Right lobe of liver (tissue), 6 donors: ENCODE data around the gene ITFG2. TPM values are rescaled to one million over a fixed set of nuclear protein-coding genes. Genes with fewer than 3 reads are reported as not detected.

Source experiments
- ATAC-seq, 4 donors: fragments of 200-7000 bp; cut with Tn5 transposase; one replicate each; pipeline ENCODE4 v1.9.1; 2020; ENCODE audit warnings: mild to moderate bottlenecking in 4 of 4, moderate library complexity in 4 of 4
- DNase-seq, 3 donors: peaks; one replicate each; pipeline ENCODE4 v3.0.0-alpha.2; 2020
- H3K27ac ChIP-seq, 3 donors: fragments of 200-600 bp; one replicate each; pipeline ENCODE4 v1.8.0; 2022
- H3K27me3 ChIP-seq, 2 donors: fragments of 200-600 bp; one replicate each; pipeline ENCODE4 v1.8.0; 2022
- H3K36me3 ChIP-seq, 4 donors: fragments of 200-600 bp; sonication (generic) in 1 of 4; one replicate each; pipeline versions ENCODE4 v1.5.1 to v1.8.0; 2017 to 2022; ENCODE audit warnings: control low read depth in 1 of 4
- H3K4me1 ChIP-seq, 4 donors: fragments of 200-600 bp; sonication (generic) in 1 of 4; one replicate each; pipeline versions ENCODE4 v1.5.1 to v1.8.0; 2017 to 2022; ENCODE audit warnings: control low read depth in 1 of 4
- H3K4me3 ChIP-seq, 3 donors: fragments of 200-600 bp; one replicate each; pipeline ENCODE4 v1.8.0; 2022
- H3K9me3 ChIP-seq, 4 donors: fragments of 200-600 bp; sonication (generic) in 1 of 4; one replicate each; pipeline versions ENCODE4 v1.5.1 to v1.8.0; 2017 to 2022; ENCODE audit warnings: control low read depth in 1 of 4
- CTCF ChIP-seq, 4 donors: fragments of 200-600 bp in 3 of 4; fragments of 450-650 bp in 1 of 4; IDR thresholded peaks; one replicate each; pipeline versions ENCODE4 v1.5.1 to v1.8.0; 2016 to 2022; ENCODE audit warnings: antibody characterized with exemption in 4 of 4, mild to moderate bottlenecking in 2 of 4
- POLR2A ChIP-seq: fragments of 450-650 bp; IDR thresholded peaks from one replicate; pipeline ENCODE4 v1.6.1; 2017; ENCODE audit warnings: antibody characterized with exemption, mild to moderate bottlenecking
- WGBS: methylation state at CpG from one replicate; pipeline ENCODE4 v1.1.6; 2018; ENCODE audit warnings: low coverage, low lambda C conversion rate; ENCODE audit not compliant: insufficient coverage; ENCODE audit errors: missing lambda C conversion rate; 5-methylcytosine and 5-hydroxymethylcytosine counted together
- intact Hi-C, 2 donors: fragments of 100-400 bp; cut with DNase I; formaldehyde crosslinking; loops; one replicate each; pipeline versions ENCODE4 v1.11.2 to v1.14.1; 2022
- total RNA-seq, 6 experiments: library from RNA; depleted of rRNA in 2 of 6; stranded (reverse); fragments of >200 nt in 2 of 6; fragmentation: NEBNext Ultra II Directional in 3 of 6; extraction: Animal tissue kit (Norgen Biotek cat#: 25700) in 3 of 6; gene quantifications; one replicate each; pipeline versions ENCODE4 v1.1.0 to v1.2.4, GENCODE V29; 2016 to 2023
- donor health status: DM: no; HTN: yes; CAD: no.
- donor health status: DM: no; HTN: no; CAD: no.
- donor health status: DM: no; HTN: no; CAD: no.
- donor health status: DM: no; HTN: yes; CAD: no.
- donor health status: DM: no; HTN: yes; CAD: no.

Gene ITFG2
- total RNA-seq, 6 experiments from 2014 or later, result 11.3 to 20.5 (median 14.4) TPM

- 59% methylated on average over 5 of the region's 5 CpGs for WGBS
- H3K36me3 ChIP-seq, result no peaks in the 10 kb centered on the region
- H3K27me3 ChIP-seq, result no peaks in the 10 kb centered on the region
- H3K9me3 ChIP-seq, result no peaks in the 10 kb centered on the region
- ATAC-seq, result no peak
- TF ChIP-seq POLR2A (no peak), CTCF (IDR thresholded peaks at IDR 0.05) (no peak)
- no peak for DNase-seq
- no peak overlapping the region for H3K27ac ChIP-seq
- no peak overlapping the region for H3K4me3 ChIP-seq
- H3K4me1 ChIP-seq, result no peaks in the 10 kb centered on the region
- intact Hi-C loops, result no loop called here
Measured at GRCh38 chr12:2842948-2843347, 30.5 kb downstream of the ITFG2 start.

GRCh38 chr12:2844786-2845185 is 32.3 kb downstream of the ITFG2 start:
- Histone ChIP-seq H3K27me3 (no peaks in the 10 kb centered on the region), H3K9me3 (no peaks in the 10 kb centered on the region), H3K4me3 (no peak overlapping the region), H3K4me1 (no peaks in the 10 kb centered on the region), H3K27ac (no peak overlapping the region), H3K36me3 (no peaks in the 10 kb centered on the region)
- intact Hi-C loops, result no loop called here
- WGBS, result 64% methylated on average over 5 of the region's 9 CpGs
- no peak for TF ChIP-seq CTCF (IDR thresholded peaks at IDR 0.05)
- TF ChIP-seq POLR2A, result no peak
- ATAC-seq (no peak), DNase-seq (no peak)

DNA sequence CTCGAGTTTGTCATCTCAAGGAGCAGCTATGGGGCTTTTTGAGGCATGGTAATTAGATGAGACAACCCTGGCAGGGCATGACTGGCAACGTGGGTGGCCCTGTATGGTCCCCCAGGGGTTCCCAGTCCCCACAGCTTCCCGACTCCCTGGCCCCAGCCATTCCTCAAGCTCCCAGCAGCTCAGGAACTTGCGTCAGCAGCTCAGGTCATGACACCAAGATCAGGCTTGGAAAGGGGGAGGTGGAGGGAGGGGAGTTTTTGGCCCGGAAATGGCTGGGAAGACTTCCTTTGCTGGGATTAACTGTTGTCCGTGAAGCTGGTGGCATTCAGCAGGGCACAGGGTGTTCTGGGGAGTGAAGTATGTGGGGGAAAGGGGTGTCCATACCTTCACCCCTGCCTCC is 32.8 kb downstream of the ITFG2 start:
- H3K4me1 ChIP-seq, result peaks cover 0 to 3% (median 0%) of the 10 kb centered on the region in 4 donors
- H3K36me3 ChIP-seq, result no peaks in the 10 kb centered on the region
- H3K9me3 ChIP-seq, result no peaks in the 10 kb centered on the region
- TF ChIP-seq POLR2A, result no peak
- no peak for TF ChIP-seq CTCF (IDR thresholded peaks at IDR 0.05)
- ATAC-seq (peak; percentile 34 to 50 (median 40)), DNase-seq (peak in 1 of 3 donors; percentile 37)
- 46% methylated on average over 3 of the region's 6 CpGs for WGBS
- no peak overlapping the region for H3K4me3 ChIP-seq
- no peak overlapping the region for H3K27ac ChIP-seq
- no peaks in the 10 kb centered on the region for H3K27me3 ChIP-seq
- intact Hi-C loops, result no loop called here

GRCh38 chr12:2851931-2852330 is 39.5 kb downstream of the ITFG2 start:
- H3K36me3 ChIP-seq, result no peaks in the 10 kb centered on the region
- no peak for ATAC-seq
- WGBS, result 89% methylated on average over 3 of the region's 3 CpGs
- H3K27me3 ChIP-seq, result no peaks in the 10 kb centered on the region
- no peak for TF ChIP-seq POLR2A
- no peak for TF ChIP-seq CTCF (IDR thresholded peaks at IDR 0.05)
- peaks cover 0 to 3% (median 0%) of the 10 kb centered on the region in 4 donors for H3K4me1 ChIP-seq
- H3K27ac ChIP-seq, result no peak overlapping the region
- no peak overlapping the region for H3K4me3 ChIP-seq
- no peak for DNase-seq
- intact Hi-C loops, result loop anchor here in 1 of 2 donors (10.0 kb wide), 1 partner anchor 93 kb away; no protein-coding TSS in a partner anchor
- H3K9me3 ChIP-seq, result no peaks in the 10 kb centered on the region

DNA sequence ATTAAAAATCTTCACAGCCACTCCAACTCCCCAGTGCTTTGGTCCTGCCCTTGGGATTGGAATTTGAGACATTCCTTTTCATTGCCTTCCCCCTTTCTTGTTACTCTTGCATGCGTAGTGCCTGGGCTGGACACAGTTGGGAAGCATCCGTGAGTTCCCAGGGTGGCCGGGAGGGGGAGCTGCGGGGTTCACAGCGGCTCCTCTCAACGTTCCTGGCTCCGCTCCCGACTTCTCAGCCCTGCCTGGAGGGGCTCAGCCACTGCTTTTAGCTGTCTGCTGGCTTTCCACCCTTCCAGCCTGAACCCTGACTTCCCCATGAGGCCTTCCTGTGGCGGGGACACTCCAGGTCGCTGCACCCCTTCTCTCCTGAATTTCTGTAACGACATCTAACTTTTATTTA is 41.2 kb downstream of the ITFG2 start:
- Histone ChIP-seq H3K4me3 (no peak overlapping the region), H3K36me3 (no peaks in the 10 kb centered on the region), H3K27me3 (no peaks in the 10 kb centered on the region), H3K9me3 (no peaks in the 10 kb centered on the region), H3K27ac (no peak overlapping the region), H3K4me1 (peaks cover 0 to 3% (median 0%) of the 10 kb centered on the region in 4 donors)
- ATAC-seq, result peak; percentile 74 to 86 (median 80)
- WGBS, result 40% methylated on average over 4 of the region's 11 CpGs
- peak; percentile 71 to 76 (median 76) for DNase-seq
- no peak for TF ChIP-seq POLR2A
- peak; percentile 58 to 77 (median 72) for TF ChIP-seq CTCF (IDR thresholded peaks at IDR 0.05)
- intact Hi-C loops, result loop anchor here in 1 of 2 donors (10.0 kb wide), 1 partner anchor 91 kb away; no protein-coding TSS in a partner anchor
